Mucosa of descending colon (tissue), 3 donors: ENCODE results near the gene KSR1. TPM values are rescaled to one million over a fixed set of nuclear protein-coding genes. Genes with fewer than 3 reads are reported as not detected.
A peak's percentile ranks its signal among the peaks of the same experiment; 100 is the strongest.

ENCODE experiments used
- ATAC-seq: fragments of 200-7000 bp; cut with Tn5 transposase; one replicate; pipeline ENCODE4 v1.9.1; 2020; ENCODE audit warnings: mild to moderate bottlenecking, moderate library complexity
- DNase-seq, 3 donors: peaks; one replicate each; pipeline ENCODE4 v3.0.0-alpha.2; 2020
- H3K36me3 ChIP-seq: fragments of 200-600 bp; one replicate; pipeline ENCODE4 v1.8.0; 2021; ENCODE audit warnings: low read depth, mild to moderate bottlenecking
- H3K4me1 ChIP-seq: fragments of 200-600 bp; one replicate; pipeline ENCODE4 v1.8.0; 2021; ENCODE audit warnings: low read depth, mild to moderate bottlenecking
- H3K4me3 ChIP-seq: fragments of 200-600 bp; one replicate; pipeline ENCODE4 v1.8.0; 2021; ENCODE audit warnings: mild to moderate bottlenecking
- H3K9me3 ChIP-seq: fragments of 200-600 bp; one replicate; pipeline ENCODE4 v1.8.0; 2021; ENCODE audit warnings: mild to moderate bottlenecking
- CTCF ChIP-seq: fragments of 200-600 bp; IDR thresholded peaks from one replicate; pipeline ENCODE4 v1.8.0; 2022; ENCODE audit warnings: antibody characterized with exemption, mild to moderate bottlenecking
- intact Hi-C, 2 donors: fragments of 100-400 bp; cut with DNase I in 1 of 2; cut with micrococcal nuclease in 1 of 2; formaldehyde crosslinking; loops; one replicate each; pipeline versions ENCODE4 v1.11.0 to v1.11.1; 2022; cut with DNase I, micrococcal nuclease
- total RNA-seq, 3 donors: library from RNA; stranded (reverse); fragmentation: NEBNext Ultra II Directional in 2 of 3; extraction: Animal tissue kit (Norgen Biotek cat#: 25700) in 2 of 3; gene quantifications; one replicate each; pipeline versions ENCODE4 v1.2.1 to v1.2.4, GENCODE V29; 2021 to 2023
- donor health status: DM: no; HTN: no; CAD: no; lungs with moderate emphysema.
- donor health status: DM: no; HTN: no; CAD: no.
- donor health status: DM: no; HTN: yes; CAD: no.

KSR1 gene
- total RNA-seq, 3 donors from 2014 or later, result 20.5 to 50.4 (median 21.3) TPM

- no peak for ATAC-seq
- Histone ChIP-seq H3K9me3 (no peaks in the 10 kb centered on the region), H3K4me3 (no peak overlapping the region), H3K36me3 (no peaks in the 10 kb centered on the region), H3K4me1 (peaks cover 24% of the 10 kb centered on the region)
- intact Hi-C loops, result no loop called here
- TF ChIP-seq CTCF, result no peak
- DNase-seq, result no peak
These were observed 158.9 kb downstream of the KSR1 start for GRCh38 chr17:27615121-27615520.

DNA sequence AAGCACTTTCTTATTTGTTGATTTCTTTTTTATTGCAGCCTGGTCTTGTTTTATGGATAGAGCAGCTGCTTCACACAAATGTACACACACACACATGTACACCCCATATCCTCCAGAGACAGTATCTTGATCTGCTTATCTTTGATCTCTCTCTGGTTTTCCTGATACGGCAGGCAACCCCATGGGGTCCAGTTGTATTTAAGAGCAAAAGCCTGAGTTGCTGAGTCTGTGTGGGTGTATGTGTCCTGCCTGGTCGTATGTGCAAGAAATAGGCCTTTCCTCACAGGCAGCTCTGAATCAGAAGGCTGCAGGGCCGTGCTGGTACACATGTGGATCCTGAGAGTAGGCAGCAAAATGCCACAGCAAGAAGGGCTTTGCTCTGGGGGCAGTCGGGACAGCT is 160.2 kb downstream of the KSR1 start:
- no peaks in the 10 kb centered on the region for H3K36me3 ChIP-seq
- intact Hi-C loops, result no loop called here
- H3K4me3 ChIP-seq, result no peak overlapping the region
- no peak for TF ChIP-seq CTCF
- ATAC-seq, result peak; percentile 47
- no peaks in the 10 kb centered on the region for H3K9me3 ChIP-seq
- H3K4me1 ChIP-seq, result peaks cover 24% of the 10 kb centered on the region
- DNase-seq, result peak in 1 of 3 donors; percentile 10

- DNase-seq (peak in 1 of 3 donors; percentile 27), ATAC-seq (no peak)
- Histone ChIP-seq H3K4me1 (peaks cover 35% of the 10 kb centered on the region), H3K9me3 (no peaks in the 10 kb centered on the region), H3K4me3 (no peak overlapping the region), H3K36me3 (no peaks in the 10 kb centered on the region)
- no peak for TF ChIP-seq CTCF
- intact Hi-C loops, result no loop called here
These were observed 162.2 kb downstream of the KSR1 start for GRCh38 chr17:27618417-27618816.

DNA sequence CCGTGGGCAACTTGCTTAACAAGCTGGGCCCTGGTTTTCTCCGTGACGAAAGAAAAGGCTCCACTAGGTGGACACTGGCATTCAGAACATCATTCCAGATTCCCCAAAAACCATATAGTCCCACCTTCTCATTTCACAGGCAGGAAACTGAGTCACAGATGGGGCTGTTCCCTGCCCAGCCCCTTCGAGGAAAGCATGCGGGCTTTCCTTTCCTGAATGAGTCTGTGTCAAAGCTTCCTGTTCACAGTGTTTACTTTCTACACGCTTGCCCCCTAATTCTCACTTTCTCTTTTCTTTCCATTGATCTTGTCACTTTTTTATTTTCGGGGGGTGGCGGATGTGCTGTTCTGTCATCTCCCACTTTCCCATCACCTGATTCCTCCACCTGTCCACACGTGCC is 164.5 kb downstream of the KSR1 start:
- no peak for TF ChIP-seq CTCF
- Histone ChIP-seq H3K9me3 (no peaks in the 10 kb centered on the region), H3K36me3 (no peaks in the 10 kb centered on the region), H3K4me1 (peaks cover 18% of the 10 kb centered on the region), H3K4me3 (no peak overlapping the region)
- intact Hi-C loops, result no loop called here
- DNase-seq (no peak), ATAC-seq (no peak)

DNA sequence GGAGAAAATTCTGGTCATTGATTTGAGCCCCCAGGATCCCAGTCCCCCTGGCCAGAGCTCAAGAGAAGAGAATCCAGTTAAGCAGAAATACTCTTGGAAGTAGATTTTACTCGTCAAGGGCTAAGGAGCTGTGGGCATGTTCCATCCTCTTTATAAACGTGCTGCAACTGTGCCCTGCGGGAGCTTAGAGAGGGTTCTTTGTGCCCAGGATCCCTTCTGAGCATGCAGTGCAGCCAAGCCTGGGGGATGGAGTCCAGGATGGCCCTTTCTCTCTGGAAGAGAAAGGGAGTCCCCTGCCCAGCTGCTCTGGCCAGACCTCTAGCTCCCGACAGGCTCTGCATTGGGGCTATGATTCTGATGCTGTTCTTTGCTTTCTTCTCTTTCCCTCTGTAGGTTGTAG is 165.3 kb downstream of the KSR1 start:
- intact Hi-C loops, result no loop called here
- Histone ChIP-seq H3K9me3 (no peaks in the 10 kb centered on the region), H3K4me1 (peaks cover 11% of the 10 kb centered on the region), H3K4me3 (no peak overlapping the region), H3K36me3 (no peaks in the 10 kb centered on the region)
- ATAC-seq, result no peak
- peak in 2 of 3 donors; percentile 15 to 17 for DNase-seq
- no peak for TF ChIP-seq CTCF

DNA sequence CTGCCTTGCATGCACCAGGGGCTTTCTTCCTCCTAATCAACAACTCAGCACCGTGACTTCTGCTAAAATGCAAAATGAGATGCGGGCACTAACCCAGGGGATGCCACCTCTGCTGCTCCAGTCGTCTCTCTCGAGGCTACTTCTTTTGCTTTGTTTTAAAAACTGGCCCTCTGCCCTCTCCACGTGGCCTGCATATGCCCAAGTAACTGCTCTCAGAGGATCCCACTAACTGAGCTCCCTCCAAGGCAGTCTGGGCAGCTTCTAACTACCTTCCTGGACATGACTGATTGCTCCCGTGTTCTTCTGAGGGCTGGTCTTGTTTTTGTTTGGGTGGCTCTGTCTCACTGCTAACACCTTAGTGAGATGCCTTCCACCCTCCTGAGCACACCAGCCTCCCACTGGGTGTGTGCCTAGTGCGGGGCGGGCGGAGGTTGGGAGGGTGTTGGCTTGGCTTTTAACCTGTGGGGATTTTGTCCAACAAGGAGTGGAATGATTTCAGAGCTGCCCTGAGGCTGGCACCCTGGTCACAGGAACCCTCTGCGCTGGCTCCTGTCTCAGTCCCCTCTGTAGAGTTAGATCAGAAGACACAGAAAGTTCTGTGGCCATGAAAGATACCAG is 165.8 kb downstream of the KSR1 start:
- H3K36me3 ChIP-seq, result no peaks in the 10 kb centered on the region
- ATAC-seq, result peak; percentile 63
- TF ChIP-seq CTCF, result no peak

More for the DNA sequence above, 165.8 kb downstream of the KSR1 start:
- H3K4me1 ChIP-seq, result peaks cover 11% of the 10 kb centered on the region
- peak in 2 of 3 donors; percentile 51 to 58 for DNase-seq
- H3K9me3 ChIP-seq, result no peaks in the 10 kb centered on the region
- no peak overlapping the region for H3K4me3 ChIP-seq
- intact Hi-C loops, result no loop called here
